ENCODE results near the gene SFMBT2.

- TF ChIP-seq EP300 (IDR thresholded peaks at IDR 0.05) (no peak), CTCF (IDR thresholded peaks at IDR 0.05) (no peak)
These were observed 5.2 kb downstream of the SFMBT2 start for GRCh38 chr10:7405637-7406036.

Data from suprapubic skin (tissue), 3 donors.